ENCODE data around the gene NAV2. TPM values are rescaled to one million over a fixed set of nuclear protein-coding genes. Genes with fewer than 3 reads are reported as not detected.

The NAV2 gene
- polyA plus RNA-seq, 3 donors, result not detected

DNA sequence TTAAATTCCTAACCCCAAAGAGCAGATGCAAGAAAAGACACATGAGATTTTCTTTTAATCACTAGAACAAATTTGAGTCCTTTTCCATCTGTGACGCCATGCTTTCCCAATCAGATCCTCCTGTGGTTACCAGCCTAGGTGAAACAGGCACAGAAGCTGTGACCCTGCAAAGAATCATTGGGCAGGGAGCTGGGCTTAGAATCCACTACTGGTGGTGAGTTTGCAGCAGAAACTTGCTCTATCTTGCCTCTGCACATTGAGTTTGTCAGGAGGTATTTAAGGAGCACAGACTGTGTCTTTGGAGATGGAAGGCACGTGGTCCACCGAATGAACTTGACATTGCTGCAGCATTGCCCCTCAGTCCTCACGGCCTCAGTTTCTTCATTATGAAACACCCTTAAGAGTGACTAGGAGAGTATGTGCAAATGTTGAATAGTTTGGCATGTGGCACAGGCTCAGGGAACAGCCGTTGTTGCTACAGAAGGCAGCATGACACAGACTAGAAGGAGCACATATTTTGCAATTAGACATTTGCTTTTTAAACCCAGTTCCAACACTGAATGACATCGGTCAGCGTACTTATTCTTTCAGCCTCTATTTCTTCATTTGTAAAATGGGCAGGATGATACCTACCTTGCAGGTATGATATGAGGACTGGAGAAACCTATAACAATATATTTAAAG lies 320.1 kb downstream of the NAV2 start:
- no peak for TF ChIP-seq CTCF (IDR thresholded peaks at IDR 0.05)
- peaks cover 3 to 8% (median 5%) of the 10 kb centered on the region in 3 donors for H3K27me3 Mint-ChIP-seq (ENCODE audit: low read depth in 3 of 3)
- Histone ChIP-seq H3K36me3 (replicated peaks in 1 of 2; ENCODE audit: control insufficient read depth in 1 of 2, insufficient read depth in 2 of 2, low read length in 2 of 2) (no peaks in the 10 kb centered on the region), H3K4me3 (replicated peaks in 1 of 3; ENCODE audit: low read depth in 2 of 3, low read length in 3 of 3) (no peak overlapping the region), H2AFZ (ENCODE audit: insufficient read depth, low read depth, low read length, poor library complexity, severe bottlenecking) (no peak overlapping the region), H3K79me2 (ENCODE audit: insufficient read depth, low read length) (no peaks in the 10 kb centered on the region), H3K27me3 (ENCODE audit: control insufficient read depth in 2 of 2, insufficient read depth in 2 of 2, low read length in 2 of 2) (no peaks in the 10 kb centered on the region), H3K27ac (ENCODE audit: low read depth in 1 of 2, low read length in 2 of 2) (no peak overlapping the region), H4K20me1 (ENCODE audit: insufficient read depth, low read length) (no peaks in the 10 kb centered on the region), H3K9me3 (replicated peaks in 1 of 2; ENCODE audit: control insufficient read depth in 1 of 2, insufficient read depth in 1 of 2, low read length in 2 of 2) (no peaks in the 10 kb centered on the region), H3K9ac (ENCODE audit: insufficient read depth, low read length, poor library complexity, severe bottlenecking) (no peak overlapping the region), H3K4me2 (replicated peaks; ENCODE audit: extremely low read depth, low read length, poor library complexity, severe bottlenecking) (no peak overlapping the region), H3K4me1 (ENCODE audit: control insufficient read depth in 1 of 2, insufficient read depth in 2 of 2, low read length in 2 of 2) (no peaks in the 10 kb centered on the region)
- 100% methylated on average over 1 of the region's 7 CpGs for WGBS (ENCODE audit: insufficient coverage)
- H3K27ac Mint-ChIP-seq, result no peak overlapping the region
- H3K4me1 Mint-ChIP-seq, result peaks cover 5% of the 10 kb centered on the region
- no peaks in the 10 kb centered on the region for H3K36me3 Mint-ChIP-seq
- intact Hi-C loops (cut with micrococcal nuclease), result no loop called here
- DNase-seq, result no peak
- no peak overlapping the region for H3K4me3 Mint-ChIP-seq
- no peaks in the 10 kb centered on the region for H3K9me3 Mint-ChIP-seq

DNA sequence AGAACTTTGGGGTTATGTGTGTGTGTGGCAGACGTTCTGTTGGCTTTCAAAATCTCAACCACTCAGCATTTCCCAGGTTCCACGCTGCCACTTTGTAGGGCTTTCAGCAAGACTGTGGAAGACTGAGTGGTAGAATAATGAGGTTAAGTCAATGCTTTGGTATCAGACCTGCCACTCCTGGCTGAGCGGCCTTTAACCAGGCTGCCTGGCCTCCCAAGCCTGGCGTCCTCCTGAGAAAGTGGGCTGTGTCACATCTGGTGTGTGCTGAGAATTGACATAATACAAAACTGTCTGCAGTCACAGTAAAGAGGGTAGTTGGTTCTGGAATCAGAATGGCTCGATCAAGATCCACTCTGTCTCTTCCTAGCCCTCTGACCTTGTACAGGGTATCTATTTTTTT lies 321.2 kb downstream of the NAV2 start:
- no peaks in the 10 kb centered on the region for H3K9me3 Mint-ChIP-seq
- H3K4me1 Mint-ChIP-seq, result peaks cover 5% of the 10 kb centered on the region
- Histone ChIP-seq H2AFZ (ENCODE audit: insufficient read depth, low read depth, low read length, poor library complexity, severe bottlenecking) (no peak overlapping the region), H4K20me1 (ENCODE audit: insufficient read depth, low read length) (no peaks in the 10 kb centered on the region), H3K9me3 (replicated peaks in 1 of 2; ENCODE audit: control insufficient read depth in 1 of 2, insufficient read depth in 1 of 2, low read length in 2 of 2) (no peaks in the 10 kb centered on the region), H3K9ac (ENCODE audit: insufficient read depth, low read length, poor library complexity, severe bottlenecking) (no peak overlapping the region), H3K36me3 (replicated peaks in 1 of 2; ENCODE audit: control insufficient read depth in 1 of 2, insufficient read depth in 2 of 2, low read length in 2 of 2) (no peaks in the 10 kb centered on the region), H3K4me2 (replicated peaks; ENCODE audit: extremely low read depth, low read length, poor library complexity, severe bottlenecking) (no peak overlapping the region), H3K27ac (ENCODE audit: low read depth in 1 of 2, low read length in 2 of 2) (no peak overlapping the region), H3K4me1 (ENCODE audit: control insufficient read depth in 1 of 2, insufficient read depth in 2 of 2, low read length in 2 of 2) (no peaks in the 10 kb centered on the region), H3K4me3 (replicated peaks in 1 of 3; ENCODE audit: low read depth in 2 of 3, low read length in 3 of 3) (no peak overlapping the region), H3K27me3 (ENCODE audit: control insufficient read depth in 2 of 2, insufficient read depth in 2 of 2, low read length in 2 of 2) (no peaks in the 10 kb centered on the region), H3K79me2 (ENCODE audit: insufficient read depth, low read length) (no peaks in the 10 kb centered on the region)
- H3K27ac Mint-ChIP-seq, result no peak overlapping the region
- H3K36me3 Mint-ChIP-seq, result no peaks in the 10 kb centered on the region
- DNase-seq, result no peak
- intact Hi-C loops (cut with micrococcal nuclease), result no loop called here
- H3K27me3 Mint-ChIP-seq (ENCODE audit: low read depth in 3 of 3), result peaks cover 3 to 6% (median 5%) of the 10 kb centered on the region in 3 donors
- 100% methylated on average over 2 of the region's 5 CpGs for WGBS (ENCODE audit: insufficient coverage)
- no peak overlapping the region for H3K4me3 Mint-ChIP-seq
- no peak for TF ChIP-seq CTCF (IDR thresholded peaks at IDR 0.05)

Data from CD14-positive monocyte (primary cell).